NCI-H2029 (cell line): ENCODE measurements around the gene BTBD7.

ENCODE experiments used
- DNase-seq: peaks from one replicate; lab custom pipeline; 2025; lab: John Stamatoyannopoulos, UW

Gene BTBD7

GRCh38 chr14:93302688-93303581 is 29.9 kb downstream of the BTBD7 start:
- no peak for DNase-seq

GRCh38 chr14:93301821-93302447 is 30.9 kb downstream of the BTBD7 start:
- no peak for DNase-seq

GRCh38 chr14:93299866-93300265 is 33.0 kb downstream of the BTBD7 start:
- no peak for DNase-seq

GRCh38 chr14:93299416-93299815 is 33.4 kb downstream of the BTBD7 start:
- no peak for DNase-seq

- DNase-seq = no peak
Measured at GRCh38 chr14:93295541-93296220, 37.2 kb downstream of the BTBD7 start.

- DNase-seq = no peak
Measured at GRCh38 chr14:93286212-93286890, 46.5 kb downstream of the BTBD7 start.

- DNase-seq = no peak
Measured at GRCh38 chr14:93285044-93285443, 47.8 kb downstream of the BTBD7 start.

GRCh38 chr14:93281937-93282336 is 50.9 kb downstream of the BTBD7 start:
- no peak for DNase-seq

GRCh38 chr14:93280743-93281142 is 52.1 kb downstream of the BTBD7 start:
- no peak for DNase-seq

- DNase-seq = no peak
Measured at GRCh38 chr14:93276031-93276716, 56.7 kb downstream of the BTBD7 start.

GRCh38 chr14:93274055-93274806 is 58.6 kb downstream of the BTBD7 start:
- no peak for DNase-seq

- no peak for DNase-seq
Measured at GRCh38 chr14:93271111-93271510, 61.7 kb downstream of the BTBD7 start.

- no peak for DNase-seq
Measured at GRCh38 chr14:93269341-93270068, 63.3 kb downstream of the BTBD7 start.

GRCh38 chr14:93268406-93268805 is 64.4 kb downstream of the BTBD7 start:
- no peak for DNase-seq

GRCh38 chr14:93267149-93267711 is 65.6 kb downstream of the BTBD7 start:
- DNase-seq = no peak

- DNase-seq = no peak
Measured at GRCh38 chr14:93266127-93266526, 66.7 kb downstream of the BTBD7 start.

GRCh38 chr14:93263416-93263815 is 69.4 kb downstream of the BTBD7 start:
- DNase-seq = no peak

GRCh38 chr14:93262446-93262845 is 70.4 kb downstream of the BTBD7 start:
- no peak for DNase-seq

GRCh38 chr14:93249128-93249831 is 83.6 kb downstream of the BTBD7 start:
- DNase-seq = no peak
